Right atrium auricular region (tissue), 2 donors: ENCODE data around the gene USP32. TPM values are rescaled to one million over a fixed set of nuclear protein-coding genes. Genes with fewer than 3 reads are reported as not detected.
"Not testable (repeated sequence)": the region's sequence is repeated elsewhere in the genome, so short reads cannot be mapped to it uniquely, and the experiment has no call there.

Source experiments
- DNase-seq: peaks from one replicate; pipeline ENCODE4 v3.0.0-alpha.2; 2019; ENCODE audit warnings: low spot score
- H3K27ac ChIP-seq, 2 donors: fragments of 200-600 bp; sonication (generic); 1 replicate in 1 of 2; 2 replicates in 1 of 2; pipeline ENCODE4 v1.5.1; 2016 to 2019
- H3K27me3 ChIP-seq, 2 donors: fragments of 200-600 bp; sonication (generic); one replicate each; pipeline versions ENCODE4 v1.5.1 to v1.6.0; 2017 to 2019
- H3K36me3 ChIP-seq: fragments of 200-600 bp; sonication (generic); one replicate; pipeline ENCODE4 v1.5.1; 2016
- H3K4me1 ChIP-seq, 2 donors: fragments of 200-600 bp; sonication (generic); one replicate each; pipeline versions ENCODE4 v1.5.1 to v1.6.0; 2017 to 2019
- H3K4me3 ChIP-seq, 2 donors: fragments of 200-600 bp; sonication (generic); 1 replicate in 1 of 2; 2 replicates in 1 of 2; pipeline ENCODE4 v1.5.1; 2017 to 2019; ENCODE audit warnings: mild to moderate bottlenecking in 1 of 2, moderate library complexity in 1 of 2
- H3K9me3 ChIP-seq, 2 donors: fragments of 200-600 bp; sonication (generic); one replicate each; pipeline ENCODE4 v1.5.1; 2019
- CTCF ChIP-seq, 2 donors: fragments of 200-600 bp; sonication (generic); IDR thresholded peaks; one replicate each; pipeline ENCODE4 v1.5.1; 2019; ENCODE audit warnings: antibody characterized with exemption in 2 of 2
- total RNA-seq, 2 donors: library from RNA; depleted of rRNA; stranded (reverse); fragments of >200 nt; gene quantifications; one replicate each; pipeline ENCODE4 v1.1.0, GENCODE V29; 2016

Gene USP32
- total RNA-seq, 2 donors from 2014 or later: 24.5 to 27.7 TPM

GRCh38 chr17:60388742-60389141 is 3.2 kb downstream of the USP32 start:
- Histone ChIP-seq H3K27ac (no peak overlapping the region), H3K4me1 (peaks cover 0 to 50% of the 10 kb centered on the region in 2 donors)

GRCh38 chr17:60387666-60388065 is 4.3 kb downstream of the USP32 start:
- Histone ChIP-seq H3K27ac (no peak overlapping the region), H3K4me3 (no peak overlapping the region), H3K4me1 (peaks cover 0 to 46% of the 10 kb centered on the region in 2 donors), H3K9me3 (no peaks in the 10 kb centered on the region), H3K36me3 (no peaks in the 10 kb centered on the region), H3K27me3 (no peaks in the 10 kb centered on the region)
- no peak for DNase-seq
- TF ChIP-seq CTCF (IDR thresholded peaks at IDR 0.05): no peak

More at GRCh38 chr17:60388742-60389141, 3.2 kb downstream of the USP32 start:
- DNase-seq: no peak
- Histone ChIP-seq H3K4me3 (no peak overlapping the region), H3K9me3 (no peaks in the 10 kb centered on the region), H3K27me3 (no peaks in the 10 kb centered on the region), H3K36me3 (no peaks in the 10 kb centered on the region)
- no peak for TF ChIP-seq CTCF (IDR thresholded peaks at IDR 0.05)

- no peak for DNase-seq
- H3K9me3 ChIP-seq: no peaks in the 10 kb centered on the region
- no peak overlapping the region for H3K27ac ChIP-seq
- no peak overlapping the region for H3K4me3 ChIP-seq
- no peak for TF ChIP-seq CTCF (IDR thresholded peaks at IDR 0.05)
- H3K27me3 ChIP-seq: no peaks in the 10 kb centered on the region
- H3K4me1 ChIP-seq: peaks cover 0 to 46% of the 10 kb centered on the region in 2 donors
- H3K36me3 ChIP-seq: no peaks in the 10 kb centered on the region
These were observed 5.5 kb downstream of the USP32 start for GRCh38 chr17:60386147-60387058.

- not testable (repeated sequence) for H3K9me3 ChIP-seq, H3K27me3 ChIP-seq, H3K4me3 ChIP-seq, H3K27ac ChIP-seq, DNase-seq, H3K36me3 ChIP-seq
- H3K4me1 ChIP-seq: peaks cover 0 to 36% of the 10 kb centered on the region in 2 donors
These were observed 7.0 kb downstream of the USP32 start for GRCh38 chr17:60384921-60385320.

GRCh38 chr17:60383379-60383778 is 8.6 kb downstream of the USP32 start:
- H3K9me3 ChIP-seq: no peaks in the 10 kb centered on the region
- no peak overlapping the region for H3K27ac ChIP-seq
- H3K36me3 ChIP-seq: no peaks in the 10 kb centered on the region
- peaks cover 0 to 20% of the 10 kb centered on the region in 2 donors for H3K4me1 ChIP-seq
- H3K27me3 ChIP-seq: no peaks in the 10 kb centered on the region
- no peak for DNase-seq
- H3K4me3 ChIP-seq: no peak overlapping the region
- TF ChIP-seq CTCF (IDR thresholded peaks at IDR 0.05): no peak

- no peak overlapping the region for H3K27ac ChIP-seq
- H3K9me3 ChIP-seq: no peaks in the 10 kb centered on the region
- peaks cover 0 to 18% of the 10 kb centered on the region in 2 donors for H3K4me1 ChIP-seq
- no peak for DNase-seq
- H3K36me3 ChIP-seq: no peaks in the 10 kb centered on the region
- H3K4me3 ChIP-seq: no peak overlapping the region
- no peak for TF ChIP-seq CTCF (IDR thresholded peaks at IDR 0.05)
- no peaks in the 10 kb centered on the region for H3K27me3 ChIP-seq
These were observed 10.0 kb downstream of the USP32 start for GRCh38 chr17:60381958-60382357.

- H3K4me3 ChIP-seq, H3K4me1 ChIP-seq, H3K27ac ChIP-seq: not testable (repeated sequence)
These were observed 12.5 kb downstream of the USP32 start for GRCh38 chr17:60379461-60379860.

GRCh38 chr17:60378187-60378586 is 13.7 kb downstream of the USP32 start:
- H3K36me3 ChIP-seq, H3K4me3 ChIP-seq, H3K27ac ChIP-seq, H3K4me1 ChIP-seq, H3K9me3 ChIP-seq, H3K27me3 ChIP-seq, DNase-seq: not testable (repeated sequence)

More at GRCh38 chr17:60379461-60379860, 12.5 kb downstream of the USP32 start:
- H3K36me3 ChIP-seq, DNase-seq, H3K27me3 ChIP-seq, H3K9me3 ChIP-seq: not testable (repeated sequence)
